HG02571 (cell line): ENCODE measurements around the gene SMARCA4.
"Not testable (repeated sequence)": the region's sequence is repeated elsewhere in the genome, so short reads cannot be mapped to it uniquely, and the experiment has no call there.

ENCODE experiments used
- ATAC-seq: cut with Tn5 transposase; IDR thresholded peaks from one replicate; pipeline ENCODE4 v1.9.1; 2021; ENCODE audit warnings: mild to moderate bottlenecking, moderate library complexity; ENCODE audit not compliant: unreplicated experiment

The SMARCA4 gene

DNA sequence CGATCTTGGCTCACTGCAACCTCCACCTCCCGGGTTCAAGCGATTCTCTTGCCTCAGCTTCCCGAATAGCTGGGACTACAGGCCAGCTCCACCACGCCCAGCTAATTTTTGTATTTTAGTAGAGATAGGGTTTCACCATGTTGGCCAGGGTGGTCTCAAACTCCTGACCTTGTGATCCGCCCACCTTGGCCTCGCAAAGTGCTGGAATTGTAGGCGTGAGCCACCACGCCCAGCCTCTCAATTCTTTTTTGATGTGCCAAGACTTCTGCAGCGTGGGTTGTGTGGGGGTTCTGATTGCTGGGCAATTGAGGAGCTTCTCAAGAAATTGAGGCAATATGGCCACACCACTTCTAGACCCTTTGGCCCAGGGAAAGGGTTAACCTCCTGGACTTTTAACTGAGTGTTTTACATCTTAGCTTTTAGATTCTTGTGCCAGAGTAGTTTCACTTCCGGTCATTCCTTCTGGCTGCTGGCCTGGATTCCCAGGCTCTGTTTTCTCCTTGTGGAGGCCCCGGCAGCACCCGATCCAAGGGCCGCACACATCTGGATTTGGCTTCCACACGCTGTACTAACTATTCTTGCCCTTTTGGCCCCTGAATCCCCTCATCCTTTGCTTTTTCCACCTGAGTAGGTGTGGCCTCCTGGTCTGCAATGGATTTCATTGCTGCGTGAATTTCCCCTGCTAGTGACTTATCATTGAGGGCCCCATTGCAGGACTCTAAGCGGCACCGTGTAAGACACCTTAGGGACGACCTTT lies 14.7 kb downstream of the SMARCA4 start:
- ATAC-seq, result no peak

DNA sequence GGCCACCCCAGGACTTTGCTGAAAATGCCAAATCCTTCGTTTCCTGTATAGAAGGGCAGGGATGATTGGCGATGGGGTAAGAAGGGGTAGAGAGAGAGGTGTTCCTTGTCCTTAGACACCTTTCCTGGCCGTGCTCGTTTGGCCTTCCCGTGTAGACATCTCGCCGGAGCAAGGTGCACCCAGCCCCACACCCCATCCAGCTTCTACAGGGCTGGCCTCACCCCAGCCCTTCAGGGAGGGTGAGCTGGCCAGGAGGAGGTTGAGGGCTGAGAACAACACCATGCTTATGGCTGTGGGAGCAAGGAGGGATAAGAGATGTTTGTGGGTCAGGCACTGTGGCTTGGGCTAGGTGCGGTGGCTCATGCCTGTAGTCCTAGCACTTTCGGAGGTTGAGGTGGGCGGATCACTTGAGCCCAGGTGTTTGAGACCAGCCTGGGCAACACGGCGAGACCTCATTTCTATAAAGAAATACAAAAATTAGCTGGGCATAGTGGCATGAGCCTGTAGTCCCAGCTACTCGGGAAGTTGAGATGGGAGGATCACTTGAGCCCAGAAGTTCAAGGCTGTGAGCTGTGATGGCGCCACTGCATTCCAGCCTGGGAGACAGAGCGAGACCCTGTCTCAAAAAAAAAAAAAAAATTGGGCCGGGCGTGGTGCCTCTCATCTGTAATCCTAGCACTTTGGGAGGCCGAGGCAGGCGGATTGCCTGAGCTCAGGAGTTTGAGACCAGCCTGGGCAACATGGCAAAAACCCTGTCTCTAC lies 15.5 kb downstream of the SMARCA4 start:
- no peak for ATAC-seq

DNA sequence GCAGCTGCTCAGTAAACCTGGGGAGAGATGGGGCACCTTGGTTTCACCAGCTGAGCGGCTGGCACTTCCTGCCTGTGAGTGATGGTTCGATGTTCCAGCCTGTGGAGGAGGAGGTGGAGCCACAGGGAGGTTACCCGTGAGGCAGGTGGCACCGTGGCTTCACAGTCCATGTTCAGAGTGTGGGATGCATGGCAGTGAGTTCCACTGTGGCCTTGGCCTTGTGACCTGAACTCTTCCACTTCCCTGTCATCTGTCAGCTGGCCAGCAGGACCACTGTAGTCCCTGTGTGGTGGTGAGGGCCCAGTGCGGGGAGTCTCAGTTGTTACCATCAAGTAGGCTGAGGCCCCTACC lies 16.9 kb downstream of the SMARCA4 start:
- ATAC-seq, result no peak

DNA sequence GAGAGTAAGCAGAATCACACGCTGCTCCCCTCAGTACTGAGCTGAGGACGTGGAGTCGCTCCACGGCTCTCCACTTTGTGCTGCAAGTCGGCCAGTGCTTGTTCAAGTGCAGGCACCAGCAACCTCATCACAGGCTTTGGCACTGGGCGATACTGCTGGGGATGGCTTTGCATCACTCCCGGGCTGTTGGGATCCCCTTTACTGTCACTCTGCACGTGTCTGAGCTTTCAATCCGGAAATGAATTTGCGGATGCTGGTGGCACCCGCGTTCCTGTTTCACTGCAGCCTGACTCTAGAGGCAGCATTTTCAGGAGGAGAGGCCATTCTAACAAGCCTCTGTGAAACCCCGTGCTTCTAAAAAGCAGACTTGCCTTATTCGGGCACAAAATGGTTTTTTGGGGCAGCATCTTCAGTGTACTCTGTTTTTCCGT lies 19.1 kb downstream of the SMARCA4 start:
- no peak for ATAC-seq

DNA sequence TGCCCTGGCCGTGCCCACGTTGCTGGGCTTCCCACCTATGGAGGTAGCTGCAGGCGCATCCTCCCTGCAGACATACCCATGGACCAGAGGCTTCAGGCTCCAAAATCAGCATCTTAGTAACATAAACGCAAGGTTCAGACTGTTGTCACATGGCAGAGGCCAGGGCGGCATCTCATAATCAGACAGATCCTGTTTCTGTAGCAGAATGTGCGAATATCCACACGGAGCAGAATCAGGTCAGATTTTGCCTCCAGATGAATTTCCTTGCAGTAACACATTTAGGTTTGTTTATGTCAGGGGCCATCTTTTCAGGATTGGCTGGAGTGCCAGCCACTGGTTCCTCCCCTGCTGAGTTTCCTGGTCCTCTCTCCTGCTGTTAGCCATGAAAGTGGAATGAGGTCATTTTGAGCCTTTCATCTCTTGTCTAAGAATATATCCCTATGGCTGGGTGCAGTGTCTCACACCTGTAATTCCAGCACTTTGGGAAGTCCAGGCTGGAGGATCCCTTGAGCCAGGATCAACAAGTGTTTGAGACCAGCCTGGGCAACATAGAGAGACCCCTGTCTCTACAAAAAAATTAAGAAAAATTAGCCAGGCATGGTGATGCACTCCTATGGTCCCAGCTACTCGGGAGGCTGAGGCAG lies 20.5 kb downstream of the SMARCA4 start:
- no peak for ATAC-seq

DNA sequence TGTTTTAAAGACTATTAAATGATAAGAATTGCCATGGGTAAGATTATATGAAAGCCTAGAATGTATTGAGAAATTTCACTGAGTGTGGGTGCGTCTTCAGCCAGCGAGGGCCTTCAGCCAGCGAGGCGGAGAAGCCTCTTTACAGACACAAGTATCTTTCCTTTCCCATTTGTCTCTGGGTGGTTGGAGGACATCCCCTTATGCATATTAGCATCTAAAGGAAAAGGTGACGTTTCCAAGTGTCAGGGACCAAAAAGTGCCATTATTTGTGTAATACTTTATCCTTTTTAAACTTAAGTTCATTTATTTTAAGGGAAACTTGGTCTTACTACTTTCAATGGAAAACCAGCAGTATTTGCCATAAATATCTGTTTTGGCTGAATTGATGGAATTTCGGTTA lies 22.2 kb downstream of the SMARCA4 start:
- ATAC-seq, result no peak

DNA sequence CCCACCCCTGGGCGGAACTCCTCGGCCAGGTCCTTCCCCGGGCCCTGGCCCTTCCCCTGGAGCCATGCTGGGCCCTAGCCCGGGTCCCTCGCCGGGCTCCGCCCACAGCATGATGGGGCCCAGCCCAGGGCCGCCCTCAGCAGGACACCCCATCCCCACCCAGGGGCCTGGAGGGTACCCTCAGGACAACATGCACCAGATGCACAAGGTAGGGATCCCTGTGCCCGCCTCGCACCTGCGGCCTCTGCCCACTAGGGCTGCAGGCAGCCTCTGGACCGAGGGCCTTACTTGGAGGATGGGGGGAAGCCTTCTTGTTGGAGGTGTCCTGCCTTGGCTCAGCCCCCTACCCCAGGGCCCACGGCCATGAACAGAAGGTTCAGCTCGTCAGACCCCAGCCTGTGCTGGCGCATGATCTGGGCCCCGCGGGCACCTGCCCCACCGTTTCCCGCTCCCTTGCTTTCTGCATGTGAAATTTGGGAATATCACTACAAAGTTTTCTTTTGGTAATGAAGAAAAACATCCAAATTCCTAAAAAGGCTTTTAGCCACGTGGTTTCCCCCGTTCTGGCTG lies 23.4 kb downstream of the SMARCA4 start:
- ATAC-seq, result no peak

DNA sequence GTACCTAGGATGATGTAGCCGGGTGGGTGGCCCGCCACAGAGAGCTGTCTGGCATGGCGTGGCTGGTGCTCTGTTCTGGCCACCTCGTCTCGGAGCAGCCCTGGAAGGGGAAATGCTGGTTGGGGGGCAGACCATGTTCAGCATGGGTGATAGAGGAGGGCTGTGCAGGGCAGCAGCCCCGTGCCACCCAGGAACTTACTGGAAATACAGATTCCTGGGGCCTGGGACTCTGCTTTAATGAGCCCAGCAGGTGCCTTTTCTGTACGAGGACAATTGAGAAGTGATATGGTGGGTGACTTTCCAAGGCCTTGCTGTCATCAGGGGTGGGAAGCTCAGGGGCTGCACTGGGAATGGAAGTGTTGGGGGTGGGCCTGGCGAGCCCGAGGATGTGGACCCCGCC lies 24.7 kb downstream of the SMARCA4 start:
- ATAC-seq, result no peak

DNA sequence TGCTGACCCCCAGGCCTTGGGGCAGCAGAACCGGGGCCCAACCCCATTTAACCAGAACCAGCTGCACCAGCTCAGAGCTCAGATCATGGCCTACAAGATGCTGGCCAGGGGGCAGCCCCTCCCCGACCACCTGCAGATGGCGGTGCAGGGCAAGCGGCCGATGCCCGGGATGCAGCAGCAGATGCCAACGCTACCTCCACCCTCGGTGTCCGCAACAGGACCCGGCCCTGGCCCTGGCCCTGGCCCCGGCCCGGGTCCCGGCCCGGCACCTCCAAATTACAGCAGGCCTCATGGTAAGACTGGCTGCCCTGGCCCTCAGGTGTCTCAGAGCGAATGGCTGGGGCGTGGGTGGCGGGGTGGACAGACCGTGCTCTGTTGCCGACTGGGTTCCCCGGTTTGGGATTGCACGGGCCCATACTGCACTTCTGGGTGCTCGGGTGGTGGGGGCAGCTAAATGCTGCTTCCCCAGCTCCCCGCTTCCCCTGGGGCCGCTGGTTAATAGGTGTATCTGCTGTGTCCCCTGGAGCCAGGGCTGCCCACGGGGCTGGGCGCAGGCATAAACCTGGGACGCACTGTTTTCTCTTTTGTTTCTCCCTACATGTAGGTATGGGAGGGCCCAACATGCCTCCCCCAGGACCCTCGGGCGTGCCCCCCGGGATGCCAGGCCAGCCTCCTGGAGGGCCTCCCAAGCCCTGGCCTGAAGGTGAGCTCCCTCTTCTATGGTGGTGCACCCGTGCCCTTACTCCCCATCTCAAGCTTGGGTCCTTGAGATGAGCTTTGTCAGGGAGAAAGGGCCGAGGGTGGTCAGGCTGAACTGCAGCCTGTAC lies 25.7 kb downstream of the SMARCA4 start:
- no peak for ATAC-seq

DNA sequence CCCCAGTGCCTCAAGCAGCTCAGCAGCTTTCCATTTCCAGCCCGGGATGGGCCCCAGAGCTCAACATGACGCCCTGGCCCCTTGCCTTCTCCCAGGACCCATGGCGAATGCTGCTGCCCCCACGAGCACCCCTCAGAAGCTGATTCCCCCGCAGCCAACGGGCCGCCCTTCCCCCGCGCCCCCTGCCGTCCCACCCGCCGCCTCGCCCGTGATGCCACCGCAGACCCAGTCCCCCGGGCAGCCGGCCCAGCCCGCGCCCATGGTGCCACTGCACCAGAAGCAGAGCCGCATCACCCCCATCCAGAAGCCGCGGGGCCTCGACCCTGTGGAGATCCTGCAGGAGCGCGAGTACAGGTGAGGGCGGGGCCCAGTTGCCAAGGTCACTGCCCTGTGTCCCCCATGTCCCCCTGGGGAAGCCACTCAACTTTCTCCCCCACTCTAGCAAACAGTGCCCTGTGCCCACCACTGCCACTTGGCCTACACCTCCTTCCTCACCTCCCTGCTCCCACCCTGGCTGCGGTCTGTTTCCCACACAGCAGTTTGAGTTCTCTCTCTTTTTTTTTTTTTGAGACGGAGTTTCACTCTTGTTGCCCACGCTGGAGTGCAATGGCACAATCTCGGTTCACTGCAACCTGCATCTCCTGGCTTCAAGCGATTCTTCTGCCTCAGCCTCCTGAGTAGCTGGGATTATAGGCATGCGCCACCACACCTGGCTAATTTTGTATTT lies 26.9 kb downstream of the SMARCA4 start:
- no peak for ATAC-seq

DNA sequence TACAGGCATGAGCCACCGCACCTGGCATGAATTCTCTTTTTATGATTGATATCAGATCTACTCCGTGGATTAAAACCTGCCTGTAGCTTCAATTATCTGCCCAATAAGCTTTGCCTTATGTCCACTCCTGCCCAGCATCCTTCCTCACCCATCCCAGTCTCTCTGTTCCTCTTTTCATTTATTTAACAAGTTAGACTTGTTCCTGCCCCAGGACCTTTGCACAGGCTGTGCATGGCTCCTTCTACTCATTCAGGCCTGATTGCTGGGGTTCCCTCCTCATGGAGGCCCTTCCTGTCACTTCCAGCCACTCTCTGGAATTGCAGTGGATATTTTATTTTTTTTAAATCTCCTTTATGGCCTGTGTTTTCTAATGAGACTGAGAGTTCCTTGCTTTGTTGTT lies 27.6 kb downstream of the SMARCA4 start:
- no peak for ATAC-seq

DNA sequence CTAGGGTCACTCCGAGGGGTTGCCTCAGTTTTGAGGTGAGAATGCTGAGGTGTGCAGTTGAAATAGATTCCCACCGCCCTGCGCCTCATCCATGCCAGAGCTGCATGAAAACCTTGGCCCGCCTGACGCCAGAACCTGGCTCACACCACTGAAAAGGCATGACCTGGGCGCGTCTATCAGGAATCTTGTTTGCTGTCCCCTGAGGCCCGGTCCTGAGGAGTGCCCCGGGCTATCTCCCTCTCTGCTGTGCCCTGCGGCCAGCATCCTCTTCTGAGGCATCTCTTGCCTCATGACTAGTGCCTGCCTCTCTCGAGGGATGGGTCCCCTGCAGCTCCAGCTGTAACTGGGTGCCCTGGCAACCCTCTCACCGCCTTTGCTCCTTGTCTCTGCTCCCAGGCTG lies 28.1 kb downstream of the SMARCA4 start:
- no peak for ATAC-seq

DNA sequence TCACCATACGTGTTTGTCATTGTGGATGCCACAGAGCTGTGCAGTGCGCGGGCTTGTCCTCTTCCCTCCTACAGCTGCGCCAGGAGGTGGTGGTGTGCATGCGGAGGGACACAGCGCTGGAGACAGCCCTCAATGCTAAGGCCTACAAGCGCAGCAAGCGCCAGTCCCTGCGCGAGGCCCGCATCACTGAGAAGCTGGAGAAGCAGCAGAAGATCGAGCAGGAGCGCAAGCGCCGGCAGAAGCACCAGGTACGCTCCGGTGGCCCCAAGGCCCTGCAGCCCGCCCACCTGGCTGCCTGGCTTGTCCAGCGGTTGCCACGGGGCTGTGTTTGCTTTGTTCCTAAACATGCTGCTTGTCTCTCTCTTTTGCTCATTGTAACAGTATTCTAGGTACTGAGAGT lies 30.2 kb downstream of the SMARCA4 start:
- ATAC-seq, result no peak

DNA sequence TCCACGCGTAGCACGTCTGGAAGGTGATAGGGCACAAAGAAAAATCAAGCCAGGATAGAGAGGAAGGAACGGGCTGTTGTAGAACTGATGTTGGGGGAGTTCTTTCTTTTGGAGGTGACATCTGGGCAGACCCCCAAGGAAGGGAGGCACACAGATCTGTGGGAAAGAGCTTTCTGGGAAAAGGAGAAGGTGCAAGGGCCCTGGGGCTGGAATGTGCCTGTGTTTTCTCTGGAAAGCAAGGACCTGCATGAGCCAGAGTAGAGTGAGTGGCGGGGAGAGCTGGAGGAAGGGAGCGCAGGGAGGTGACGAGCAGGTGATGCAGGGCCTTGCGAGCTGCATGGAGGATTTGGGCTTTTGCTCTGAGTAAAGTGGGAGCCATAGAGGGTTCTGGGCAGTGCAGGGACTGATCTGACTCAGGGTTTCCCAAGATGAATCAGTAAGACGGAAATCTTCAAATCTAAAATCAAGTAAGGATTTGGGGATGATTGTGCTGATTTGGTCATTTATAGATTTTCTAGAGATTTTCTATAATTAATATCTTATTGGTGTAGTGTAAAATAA lies 30.8 kb downstream of the SMARCA4 start:
- no peak for ATAC-seq

DNA sequence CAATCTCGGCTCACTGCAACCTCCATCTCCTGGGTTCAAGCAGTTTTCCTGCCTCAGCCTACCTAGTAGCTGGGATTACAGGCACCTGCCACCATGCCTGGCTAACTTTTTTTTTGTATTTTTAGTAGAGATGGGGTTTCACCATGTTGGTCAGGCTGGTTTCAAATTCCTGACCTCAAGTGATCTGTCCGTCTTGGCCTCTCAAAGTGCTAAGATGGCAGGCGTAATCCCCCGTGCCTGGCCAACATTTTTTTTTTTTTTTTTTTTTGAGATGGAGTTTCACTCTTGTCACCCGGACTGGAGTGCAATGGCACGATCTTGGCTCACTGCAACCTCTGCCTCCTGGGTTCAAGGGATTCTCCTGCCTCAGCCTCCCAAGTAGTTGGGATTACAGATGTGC lies 31.3 kb downstream of the SMARCA4 start:
- not testable (repeated sequence) for ATAC-seq

DNA sequence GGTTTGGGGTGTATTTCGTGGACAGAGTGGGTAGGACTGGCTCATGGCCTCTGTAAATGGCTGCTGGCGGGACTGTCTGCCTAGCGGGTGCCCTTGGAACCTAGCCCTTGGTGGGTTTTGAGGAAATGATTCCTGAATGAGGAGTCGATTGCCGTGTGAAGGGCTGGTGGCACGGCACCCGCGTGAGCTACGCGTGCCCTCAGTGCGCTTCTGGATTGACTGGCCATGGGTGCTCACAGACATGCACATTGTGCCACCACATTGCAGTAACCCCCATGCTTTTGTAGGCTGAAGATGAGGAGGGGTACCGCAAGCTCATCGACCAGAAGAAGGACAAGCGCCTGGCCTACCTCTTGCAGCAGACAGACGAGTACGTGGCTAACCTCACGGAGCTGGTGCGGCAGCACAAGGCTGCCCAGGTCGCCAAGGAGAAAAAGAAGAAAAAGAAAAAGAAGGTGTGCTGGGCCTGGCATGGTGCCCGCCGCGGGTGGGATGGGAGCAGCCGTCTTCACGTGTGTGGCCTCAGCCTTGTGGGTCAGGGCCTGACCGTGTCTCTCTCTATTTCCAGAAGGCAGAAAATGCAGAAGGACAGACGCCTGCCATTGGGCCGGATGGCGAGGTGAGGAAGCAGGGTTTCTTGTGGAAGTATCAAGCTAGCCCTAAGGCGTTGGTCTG lies 35.2 kb downstream of the SMARCA4 start:
- no peak for ATAC-seq

DNA sequence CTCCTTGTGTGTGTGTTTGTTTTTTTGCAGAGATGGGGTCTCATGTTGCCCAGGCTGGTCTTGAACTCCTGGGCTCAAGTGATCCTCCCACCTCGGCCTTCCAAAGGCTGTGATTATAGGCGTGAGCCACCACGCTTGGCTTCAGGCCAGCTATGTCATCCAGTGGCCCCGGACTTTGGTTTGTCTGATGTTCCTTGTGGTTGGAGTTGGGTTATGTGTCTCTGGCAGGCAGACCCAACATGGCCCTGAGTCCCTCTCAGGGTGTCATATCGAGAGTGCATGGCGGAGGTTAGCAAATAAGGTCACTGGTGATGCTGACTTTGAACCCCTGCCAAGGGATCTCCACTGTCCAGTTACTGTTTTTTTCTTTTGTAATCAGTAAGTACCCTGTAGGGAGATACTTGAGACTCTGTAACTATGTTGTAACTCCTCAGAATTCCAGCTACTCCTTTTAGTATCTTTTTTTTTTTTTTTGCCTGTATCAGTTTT lies 37.3 kb downstream of the SMARCA4 start:
- ATAC-seq, result no peak

DNA sequence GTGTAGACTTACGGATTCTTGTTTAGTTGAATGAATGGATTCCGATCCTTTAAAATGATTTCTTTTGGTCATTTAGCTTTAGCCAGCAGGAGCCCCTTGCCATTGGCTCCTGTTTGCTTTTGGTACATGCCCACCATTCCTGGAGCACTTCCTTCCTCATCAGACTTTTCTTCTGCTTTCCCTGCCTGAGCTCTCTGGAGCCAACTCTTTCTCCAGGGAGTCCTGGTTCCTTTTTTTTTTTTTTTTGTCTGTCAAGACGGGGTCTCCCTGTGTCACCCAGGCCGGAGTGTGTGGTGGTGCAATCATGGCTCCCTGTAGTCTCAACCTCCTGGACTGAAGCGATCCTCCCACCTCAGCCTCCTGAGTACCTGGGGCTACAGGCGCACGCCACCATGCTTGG lies 37.8 kb downstream of the SMARCA4 start:
- no peak for ATAC-seq

DNA sequence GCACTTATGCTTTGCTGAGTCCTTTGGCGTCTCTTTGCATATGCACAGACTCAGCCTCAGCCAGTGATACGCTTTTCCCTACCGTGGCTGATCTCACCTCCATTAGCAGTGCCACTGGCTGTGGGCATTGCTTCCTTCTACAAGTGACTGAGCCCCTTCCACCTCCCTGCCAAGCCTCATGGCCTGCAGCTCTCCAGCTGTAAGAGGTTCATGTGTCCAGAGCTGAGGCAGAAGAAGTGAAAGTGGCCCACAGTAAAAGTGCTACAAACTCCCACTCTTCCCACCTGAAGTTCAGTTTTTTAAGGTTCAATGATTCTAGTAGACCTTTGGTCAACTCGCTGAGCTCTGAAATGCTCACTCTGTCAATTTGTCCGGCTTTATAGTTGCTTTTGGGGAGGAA lies 44.7 kb downstream of the SMARCA4 start:
- no peak for ATAC-seq
